ENCODE results near the gene RBP5.

Gene RBP5

DNA sequence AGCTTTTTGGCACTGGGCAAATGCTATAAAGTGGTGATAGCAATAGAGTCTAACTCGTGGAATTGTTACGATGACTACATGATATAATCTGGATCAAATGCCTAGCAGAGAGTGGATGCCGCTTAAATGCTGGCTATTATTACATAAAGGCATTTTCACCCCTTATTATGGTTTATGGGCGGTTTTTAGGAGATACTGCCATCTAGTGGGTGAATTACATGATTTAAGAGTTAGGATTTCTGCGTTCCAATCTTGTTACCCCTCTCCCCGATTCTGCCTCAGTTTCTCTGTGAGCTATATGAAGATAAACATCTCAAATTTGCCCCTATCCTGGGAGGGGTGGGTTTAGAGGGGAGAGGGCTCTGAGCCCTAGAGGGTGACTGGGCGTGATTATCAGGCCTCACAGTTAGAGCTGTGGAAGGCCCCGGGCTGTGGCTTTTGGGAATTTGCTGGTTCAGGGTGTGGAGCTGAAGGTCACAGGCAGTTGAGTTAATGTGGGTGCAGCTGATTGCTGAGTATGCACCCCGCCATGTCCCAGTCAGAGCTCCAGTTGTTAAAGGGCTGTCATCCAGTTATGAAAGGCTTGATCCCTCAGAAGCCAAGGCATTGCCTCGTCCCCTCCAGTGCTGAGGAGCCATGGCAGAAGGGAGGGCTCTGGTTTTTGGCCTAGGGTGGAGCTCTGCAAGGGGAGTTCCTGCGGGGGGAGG lies 15.9 kb upstream of the RBP5 start:
- peak; percentile 47 for DNase-seq

- no peak for DNase-seq
Measured at GRCh38 chr12:7143564-7143963, 14.9 kb upstream of the RBP5 start.

DNA sequence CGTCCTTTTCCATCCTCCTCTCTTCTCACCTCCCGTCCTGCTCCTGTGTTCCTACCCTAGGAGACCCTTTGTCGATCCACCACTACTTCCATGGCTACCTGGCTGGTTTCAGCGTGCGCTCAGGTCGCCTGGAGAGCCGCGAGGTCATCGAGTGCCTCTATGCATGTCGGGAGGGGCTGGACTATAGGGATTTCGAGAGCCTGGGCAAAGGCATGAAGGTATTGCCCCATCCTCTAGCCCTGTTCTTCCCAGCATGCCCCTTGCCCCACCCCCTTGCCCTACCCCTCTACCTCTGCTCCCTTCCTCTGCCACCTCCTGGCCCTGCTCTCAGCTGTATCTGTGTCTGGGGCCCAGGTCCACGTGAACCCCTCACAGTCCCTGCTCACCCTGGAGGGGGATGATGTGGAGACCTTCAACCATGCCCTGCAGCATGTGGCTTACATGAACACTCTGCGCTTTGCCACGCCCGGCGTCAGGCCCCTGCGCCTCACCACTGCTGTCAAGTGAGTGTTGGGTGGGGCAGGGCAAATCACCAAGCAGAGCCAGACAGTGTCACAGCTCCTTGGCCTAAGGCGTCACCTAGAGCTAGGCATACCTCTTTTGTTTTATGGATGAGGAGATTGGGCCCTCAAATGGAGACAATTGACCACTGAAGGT lies 14.2 kb upstream of the RBP5 start:
- DNase-seq: no peak

DNA sequence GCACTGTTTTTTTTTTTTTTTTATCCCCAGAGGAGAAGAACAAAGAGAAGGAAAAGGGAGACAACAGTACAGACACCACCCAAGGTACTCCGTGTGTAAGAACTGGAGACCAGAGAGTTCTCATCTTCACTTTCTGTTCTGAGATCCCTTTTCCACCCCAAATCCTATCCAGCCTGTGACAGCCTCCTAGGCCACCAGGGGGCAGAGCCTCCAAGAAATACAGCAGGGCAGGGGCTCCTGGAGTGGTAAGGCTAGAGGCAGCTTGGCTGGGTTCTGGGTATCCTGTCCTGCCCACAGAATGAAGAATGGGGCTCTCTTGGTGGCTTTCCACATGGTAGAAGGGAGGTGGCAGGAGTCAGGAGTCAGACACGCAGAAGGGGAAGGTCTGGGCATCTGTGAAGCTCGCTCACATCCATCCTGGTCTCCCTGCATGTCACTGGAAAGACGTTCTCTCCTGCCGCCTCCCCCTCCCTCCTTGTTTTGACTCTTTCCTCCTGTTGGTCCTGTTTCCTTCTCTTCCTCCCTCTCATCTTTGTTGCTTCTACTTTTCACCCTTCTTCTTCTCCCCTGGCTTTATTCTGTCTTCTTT lies 13.5 kb upstream of the RBP5 start:
- peak; percentile 60 for DNase-seq

- no peak for DNase-seq
Measured at GRCh38 chr12:7141351-7142005, 12.8 kb upstream of the RBP5 start.

DNA sequence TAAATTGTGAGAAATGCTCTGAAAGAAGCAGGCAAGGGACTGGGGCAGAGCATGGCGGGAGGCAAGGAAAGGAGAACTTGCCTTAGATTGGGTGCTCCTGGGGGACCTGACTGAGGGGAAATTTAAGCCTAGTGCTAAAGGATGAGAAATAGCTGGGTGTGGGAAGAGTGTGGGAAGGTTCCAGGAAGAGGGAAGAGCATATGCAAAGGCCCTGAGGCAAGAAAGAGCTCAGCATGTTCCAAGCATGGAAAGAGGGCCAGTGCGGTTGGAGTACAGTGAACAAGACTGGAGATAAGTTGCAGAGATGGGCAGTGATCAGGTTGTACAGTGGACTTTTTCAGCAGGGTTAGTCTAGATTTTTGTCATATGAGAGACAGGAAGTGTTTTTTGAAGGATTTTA lies 10.5 kb upstream of the RBP5 start:
- no peak for DNase-seq

DNA sequence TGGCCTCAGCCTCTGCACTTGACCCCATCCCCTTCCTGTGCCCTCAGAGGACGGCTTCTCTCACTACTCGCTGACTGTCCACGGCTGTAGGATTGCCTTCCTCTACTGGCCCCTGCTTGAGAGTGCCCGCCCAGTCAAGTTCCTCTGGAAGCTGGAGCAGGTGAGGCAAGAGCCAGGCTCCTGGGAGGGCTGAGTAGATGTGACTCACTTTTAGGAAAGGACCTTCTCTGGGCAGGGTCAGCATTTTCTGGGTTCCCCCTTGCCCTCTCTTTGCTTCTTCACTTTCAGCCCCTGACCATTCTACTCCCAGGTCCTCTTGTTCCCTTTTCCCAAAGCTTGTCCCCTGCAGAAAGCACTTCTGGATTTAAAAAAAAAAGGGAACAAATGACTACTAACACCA lies 9.2 kb upstream of the RBP5 start:
- DNase-seq: no peak

GRCh38 chr12:7136676-7137075 lies 8.0 kb upstream of the RBP5 start:
- DNase-seq: no peak

DNA sequence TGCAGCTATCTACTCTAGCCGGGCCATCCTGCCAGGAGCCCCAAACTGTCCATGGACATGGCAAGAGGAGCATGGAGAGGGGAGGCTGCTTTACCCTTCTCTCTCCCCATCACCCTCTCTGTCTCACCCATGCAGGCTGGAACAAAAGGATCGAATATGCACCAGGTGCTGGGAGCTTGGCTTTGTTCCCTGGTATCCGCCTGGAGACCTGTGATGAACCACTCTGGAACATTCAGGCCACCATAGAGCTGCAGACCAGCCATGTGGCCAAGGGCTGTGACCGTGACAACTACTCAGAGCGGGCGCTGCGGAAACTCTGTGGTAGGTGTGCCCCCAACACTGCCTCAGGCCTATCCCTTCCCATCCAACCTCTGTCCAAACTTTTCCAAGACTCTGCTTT lies 7.4 kb upstream of the RBP5 start:
- DNase-seq: no peak

DNA sequence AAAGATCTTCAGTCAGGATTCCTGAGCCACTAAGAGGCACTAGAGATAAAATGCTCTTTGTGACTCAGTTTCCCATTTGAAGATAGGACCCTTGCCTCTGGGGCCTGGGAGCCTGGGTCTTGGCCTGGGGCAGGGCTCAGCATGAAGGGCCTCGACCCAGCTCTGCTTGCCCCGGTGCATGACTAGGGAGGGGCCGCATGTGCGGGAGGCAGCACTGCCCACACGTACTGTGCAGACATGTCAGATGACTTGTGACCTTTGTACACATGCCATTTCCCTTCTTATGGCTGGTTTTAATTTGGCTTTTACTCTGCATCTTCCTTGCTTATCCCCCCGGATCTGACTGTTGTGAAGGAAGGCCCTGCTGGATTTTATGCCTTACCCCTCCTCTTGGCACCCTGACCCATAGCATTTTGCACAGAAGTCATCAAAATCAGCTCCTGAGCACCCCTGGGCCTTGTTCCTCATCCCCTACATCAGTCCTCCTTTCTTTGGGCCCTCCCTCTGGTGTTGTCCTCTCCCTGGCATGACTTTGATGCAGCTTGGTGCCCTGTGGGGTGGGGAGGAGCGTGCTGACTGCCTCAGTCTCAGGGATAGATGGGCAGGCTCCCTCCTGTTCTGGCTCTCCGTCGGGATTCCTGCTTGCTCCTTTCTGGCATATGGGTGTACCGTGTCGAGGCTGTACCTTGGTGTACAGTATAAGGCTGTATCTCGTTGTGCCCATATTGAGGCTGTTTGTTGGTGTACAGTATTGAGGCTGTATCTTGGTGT lies 5.9 kb upstream of the RBP5 start:
- no peak for DNase-seq

DNA sequence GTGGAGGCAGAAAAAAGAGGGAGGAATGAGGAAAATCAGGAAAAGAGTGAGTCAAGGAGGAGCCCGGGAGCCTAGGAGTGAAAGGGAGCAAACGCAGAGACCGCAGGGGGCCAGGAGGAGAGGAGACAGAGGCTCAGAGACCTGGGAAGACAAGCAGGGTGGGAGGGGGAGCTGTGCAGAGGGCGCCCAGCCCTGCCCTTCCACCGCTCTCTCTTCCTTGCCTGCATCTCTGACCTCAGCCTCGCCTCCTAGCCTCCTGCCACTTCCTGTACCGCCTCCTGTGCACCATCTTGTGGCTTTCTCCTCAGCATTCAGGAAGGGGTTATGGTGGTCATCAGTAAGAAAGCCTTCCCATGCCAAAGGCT lies 2.8 kb upstream of the RBP5 start:
- peak; percentile 39 for DNase-seq

- peak; percentile 59 for DNase-seq
Measured at GRCh38 chr12:7130701-7131501, 2.2 kb upstream of the RBP5 start.

- peak; percentile 92 for DNase-seq
Measured at GRCh38 chr12:7129872-7130691, 1.4 kb upstream of the RBP5 start, which contains the start of gene CLSTN3. Gene CLSTN3, plus strand, starts transcription at chr12:7130371. Its CDS starts 278 bp downstream, at chr12:7130649.

DNA sequence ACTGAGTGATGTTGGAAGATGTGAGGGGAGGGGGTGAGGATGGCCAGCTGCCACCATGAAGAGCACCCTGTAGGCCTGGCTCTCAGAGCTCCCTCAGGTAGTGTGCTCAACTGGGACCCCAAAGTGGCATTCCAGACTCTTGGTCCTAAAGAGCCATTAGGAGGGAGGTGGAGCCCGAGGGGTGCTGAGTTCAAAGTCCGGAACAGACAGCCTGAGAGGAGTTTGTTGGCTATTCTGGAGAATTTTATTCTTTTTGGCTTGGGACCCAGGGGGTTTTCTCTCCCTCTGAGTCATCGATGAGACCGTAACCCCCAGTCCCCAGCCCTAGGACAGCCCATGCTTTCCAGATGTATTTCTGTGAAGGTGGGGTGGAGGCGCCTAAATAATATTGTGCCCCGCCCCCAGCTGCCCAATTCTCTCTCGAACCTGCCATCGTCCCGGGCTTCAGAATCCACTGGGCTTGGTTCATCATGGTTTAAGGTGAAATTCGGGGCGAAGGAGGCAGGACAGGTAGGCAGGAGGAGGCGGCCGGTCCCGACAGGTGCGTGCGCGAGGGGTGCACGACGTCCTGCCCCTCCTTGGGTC lies 690 bp upstream of the RBP5 start:
- DNase-seq: no peak

- DNase-seq: no peak
Measured at GRCh38 chr12:7127916-7128626, 618 bp downstream of the RBP5 start.

DNA sequence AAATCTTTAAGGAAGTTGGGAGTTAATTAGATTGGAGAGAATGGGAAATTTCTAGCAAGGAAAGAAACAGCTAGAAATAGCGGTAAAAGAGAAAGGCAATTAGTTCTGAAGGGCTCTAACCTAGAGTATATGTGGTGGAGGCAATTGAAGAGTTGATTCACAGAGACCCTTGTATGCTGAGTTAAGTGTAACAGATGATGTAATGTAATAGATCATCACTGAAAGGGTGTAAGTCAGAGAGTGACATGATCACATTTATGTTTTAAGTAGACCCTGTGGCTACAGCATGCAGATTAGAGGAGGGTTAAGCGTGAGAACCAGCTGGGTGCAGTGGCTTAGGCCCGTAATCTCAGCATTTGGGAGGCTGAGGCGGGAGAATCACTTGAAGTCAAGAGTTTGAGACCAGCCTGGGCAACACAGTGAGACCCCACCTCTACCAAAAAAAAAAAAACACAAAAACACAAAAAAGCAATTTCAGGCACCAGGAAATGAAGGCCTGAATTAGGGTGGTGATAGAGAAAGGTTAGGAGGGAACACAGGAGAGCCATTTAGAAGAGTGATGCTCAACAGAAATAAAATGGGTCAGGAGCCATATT lies 3.0 kb downstream of the RBP5 start:
- no peak for DNase-seq

DNA sequence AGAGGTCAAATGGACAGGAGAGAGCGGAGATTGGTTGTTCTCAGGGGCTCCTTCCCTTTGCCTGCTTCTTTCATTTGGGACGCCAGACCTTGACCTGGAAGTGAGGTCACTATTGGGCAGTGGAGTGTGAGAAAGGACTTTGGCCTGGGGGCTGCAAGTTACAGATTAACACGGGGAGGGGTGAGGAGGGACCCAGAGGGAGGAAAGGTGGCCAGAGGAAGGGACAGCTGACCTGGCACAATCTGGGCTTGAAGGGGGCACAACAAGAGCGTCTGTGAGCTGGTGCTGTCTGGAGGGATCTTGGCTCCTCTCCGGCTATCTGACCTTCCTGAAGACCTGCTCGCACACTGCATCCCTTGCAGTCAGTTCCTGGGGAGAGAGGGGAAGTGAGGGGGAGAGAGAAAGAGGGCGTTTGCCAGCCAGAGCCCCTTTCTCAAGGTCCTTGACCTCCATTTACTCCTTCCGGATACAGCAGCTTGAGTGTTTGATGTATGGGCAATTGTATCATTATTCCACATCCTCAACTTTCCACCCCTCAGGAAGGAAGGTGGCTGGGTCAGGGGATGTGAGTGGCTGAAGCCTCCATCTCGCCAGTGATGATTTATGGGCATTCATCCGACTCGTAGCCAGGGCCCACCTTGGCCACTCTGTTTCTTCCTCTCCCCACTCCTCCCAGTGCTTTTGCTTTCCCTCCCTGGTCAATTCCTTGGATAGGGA lies 4.7 kb downstream of the RBP5 start:
- no peak for DNase-seq

- no peak for DNase-seq
Measured at GRCh38 chr12:7122811-7123769, 5.6 kb downstream of the RBP5 start.
